Smooth muscle cell (in vitro differentiated cells): ENCODE results near the gene NCBP3. TPM values are rescaled to one million over a fixed set of nuclear protein-coding genes. Genes with fewer than 3 reads are reported as not detected.

Experiments used
- DNase-seq: peaks from one replicate; lab custom pipeline; 2025; ENCODE audit not compliant: unreplicated experiment; lab: John Stamatoyannopoulos, UW
- H2AFZ ChIP-seq: fragments of 200-600 bp; sonication (generic); 2 replicates; pipeline ENCODE4 v1.6.0; 2016; ENCODE audit warnings: antibody characterized with exemption, low read depth, mild to moderate bottlenecking
- H3F3A ChIP-seq: fragments of 200-600 bp; sonication (generic); 2 replicates; pipeline ENCODE4 v1.6.0; 2017; ENCODE audit warnings: antibody characterized with exemption, low read depth
- H3K27ac ChIP-seq: fragments of 200-600 bp; sonication (generic); 2 replicates; pipeline ENCODE4 v1.5.1; 2016; ENCODE audit warnings: low read depth, mild to moderate bottlenecking
- H3K27me3 ChIP-seq: fragments of 200-600 bp; sonication (generic); 2 replicates; pipeline ENCODE4 v1.6.1; 2016; ENCODE audit warnings: low read depth, mild to moderate bottlenecking
- H3K36me3 ChIP-seq: fragments of 200-600 bp; sonication (generic); 2 replicates; pipeline ENCODE4 v1.5.1; 2016; ENCODE audit warnings: low read depth
- H3K4me1 ChIP-seq: fragments of 200-600 bp; sonication (generic); 2 replicates; pipeline ENCODE4 v1.5.1; 2016; ENCODE audit warnings: low read depth
- H3K4me2 ChIP-seq: fragments of 200-600 bp; sonication (generic); 2 replicates; pipeline ENCODE4 v1.6.0; 2016; ENCODE audit warnings: mild to moderate bottlenecking
- H3K4me3 ChIP-seq: fragments of 200-600 bp; sonication (generic); 2 replicates; pipeline ENCODE4 v1.5.1; 2016; ENCODE audit warnings: mild to moderate bottlenecking
- H3K79me2 ChIP-seq: fragments of 200-600 bp; sonication (generic); 2 replicates; pipeline ENCODE4 v1.6.0; 2016; ENCODE audit warnings: low read depth, mild to moderate bottlenecking
- H3K9ac ChIP-seq: fragments of 200-600 bp; sonication (generic); 2 replicates; pipeline ENCODE4 v1.6.0; 2016; ENCODE audit warnings: low read depth
- H3K9me3 ChIP-seq: fragments of 200-600 bp; sonication (generic); replicated peaks from 2 replicates; pipeline ENCODE4 v1.5.1; 2016; ENCODE audit warnings: low read depth
- H4K20me1 ChIP-seq: fragments of 200-600 bp; sonication (generic); 2 replicates; pipeline ENCODE4 v1.6.0; 2016; ENCODE audit warnings: low read depth
- CTCF ChIP-seq: fragments of 200-600 bp; sonication (generic); IDR thresholded peaks from 2 replicates; pipeline ENCODE4 v1.5.1; 2017; ENCODE audit warnings: borderline replicate concordance, mild to moderate bottlenecking, antibody characterized with exemption; ENCODE audit not compliant: insufficient read depth, poor library complexity, severe bottlenecking
- WGBS: methylation state at CpG from one replicate; pipeline ENCODE4 v1.1.7; 2016; ENCODE audit warnings: low lambda C conversion rate; 5-methylcytosine and 5-hydroxymethylcytosine counted together
- polyA plus RNA-seq: library from polyadenylated mRNA; unstranded; fragments of >200 nt; fragmentation: Nextera tagmentation; extraction: Ambion mirVana; gene quantifications from 2 replicates; pipeline ENCODE4 v1.2.1, GENCODE V29; 2016
- total RNA-seq: library from RNA; depleted of rRNA; stranded (reverse); fragments of >200 nt; gene quantifications from 2 replicates; pipeline ENCODE4 v1.2.3, GENCODE V29; 2014

The NCBP3 gene
- total and polyA plus RNA-seq, 2 experiments from 2014 or later = 28.3 to 30.7 TPM

DNA sequence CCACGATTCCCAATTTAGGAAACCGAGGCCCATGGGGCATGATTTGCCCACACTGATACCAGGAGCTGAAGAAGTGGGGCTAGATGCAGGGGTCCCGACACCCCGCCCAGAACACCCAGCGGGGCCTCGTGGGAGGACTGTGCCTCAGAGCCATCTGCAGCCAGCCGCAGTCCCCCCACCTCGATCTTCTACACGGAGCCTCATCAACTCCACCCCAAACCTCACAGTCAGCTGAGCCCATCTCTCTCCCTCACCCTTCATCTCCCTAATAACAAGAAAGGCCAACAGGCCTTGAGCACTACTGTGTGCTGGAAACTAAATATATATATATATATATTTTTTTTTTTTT, 49.2 kb downstream of the NCBP3 start:
- no peaks in the 10 kb centered on the region for H3K79me2 ChIP-seq
- H3K9ac ChIP-seq = peak overlapping the region; percentile 65
- no peak overlapping the region for H3K4me2 ChIP-seq
- peaks cover 34% of the 10 kb centered on the region for H3F3A ChIP-seq
- 86% methylated on average over 9 of the region's 9 CpGs for WGBS
- peaks cover 12% of the 10 kb centered on the region for H3K4me1 ChIP-seq
- H4K20me1 ChIP-seq = no peaks in the 10 kb centered on the region
- TF ChIP-seq CTCF = no peak
- no peak overlapping the region for H2AFZ ChIP-seq
- H3K27me3 ChIP-seq = no peaks in the 10 kb centered on the region
- no peak for DNase-seq
- H3K27ac ChIP-seq = peak overlapping the region; percentile 99
- no peak overlapping the region for H3K4me3 ChIP-seq
- H3K9me3 ChIP-seq = no peaks in the 10 kb centered on the region
- H3K36me3 ChIP-seq = no peaks in the 10 kb centered on the region

GRCh38 chr17:3796110-3796821, 49.8 kb downstream of the NCBP3 start:
- Histone ChIP-seq H3K79me2 (no peaks in the 10 kb centered on the region), H3F3A (peaks cover 30% of the 10 kb centered on the region), H3K9me3 (no peaks in the 10 kb centered on the region), H3K4me2 (no peak overlapping the region), H3K9ac (peak overlapping the region; percentile 79), H3K4me1 (peaks cover 12% of the 10 kb centered on the region), H3K27ac (peak overlapping the region; percentile 99), H2AFZ (no peak overlapping the region), H4K20me1 (no peaks in the 10 kb centered on the region), H3K36me3 (no peaks in the 10 kb centered on the region), H3K27me3 (no peaks in the 10 kb centered on the region), H3K4me3 (no peak overlapping the region)
- DNase-seq = no peak
- WGBS = 51% methylated on average over 13 of the region's 17 CpGs
- TF ChIP-seq CTCF = no peak

DNA sequence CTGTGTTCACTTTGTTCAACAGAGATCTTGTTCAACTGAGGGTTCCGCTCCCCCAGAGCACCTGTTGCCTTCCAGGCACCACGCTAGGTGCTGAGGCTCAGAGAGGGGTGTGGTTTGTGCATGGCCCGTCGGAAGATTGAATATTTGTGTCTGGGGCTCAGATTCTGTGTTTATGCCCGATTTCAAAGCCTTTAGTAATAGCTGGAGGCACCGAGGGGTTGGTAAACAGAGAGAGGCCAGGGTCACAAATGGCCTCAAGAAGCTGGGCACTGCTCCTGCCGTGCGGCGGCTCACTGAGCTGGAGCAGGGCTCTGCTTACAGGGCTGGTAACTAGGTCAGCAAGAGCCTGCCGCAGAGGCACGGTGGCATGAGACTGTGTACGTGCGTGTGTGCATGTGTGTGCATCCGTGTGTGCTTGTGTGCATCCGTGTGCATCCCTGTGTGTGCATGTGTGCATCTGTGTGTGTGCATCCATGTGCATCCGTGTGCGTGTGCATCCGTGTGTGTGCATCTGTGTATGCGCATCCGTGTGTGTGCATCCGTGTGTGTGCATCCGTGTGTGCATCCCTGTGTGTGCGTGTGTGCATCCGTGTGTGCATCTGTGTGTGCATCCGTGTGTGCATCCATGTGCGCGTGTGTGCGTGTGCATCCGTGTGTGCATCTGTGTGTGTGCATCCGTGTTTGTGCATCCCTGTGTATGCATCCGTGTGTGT, 50.5 kb downstream of the NCBP3 start:
- Histone ChIP-seq H3K27ac (peak overlapping the region; percentile 99), H3K9me3 (no peaks in the 10 kb centered on the region), H2AFZ (no peak overlapping the region), H3K4me3 (no peak overlapping the region), H3K9ac (peak overlapping the region; percentile 96), H4K20me1 (no peaks in the 10 kb centered on the region), H3K36me3 (no peaks in the 10 kb centered on the region), H3K4me1 (peaks cover 12% of the 10 kb centered on the region), H3K79me2 (no peaks in the 10 kb centered on the region), H3F3A (peaks cover 23% of the 10 kb centered on the region), H3K4me2 (peak overlapping the region; percentile 57), H3K27me3 (no peaks in the 10 kb centered on the region)
- no peak for TF ChIP-seq CTCF
- no peak for DNase-seq
- 75% methylated on average over 31 of the region's 31 CpGs for WGBS
